ENCODE measurements around the gene NPAS2.

NPAS2 gene

DNA sequence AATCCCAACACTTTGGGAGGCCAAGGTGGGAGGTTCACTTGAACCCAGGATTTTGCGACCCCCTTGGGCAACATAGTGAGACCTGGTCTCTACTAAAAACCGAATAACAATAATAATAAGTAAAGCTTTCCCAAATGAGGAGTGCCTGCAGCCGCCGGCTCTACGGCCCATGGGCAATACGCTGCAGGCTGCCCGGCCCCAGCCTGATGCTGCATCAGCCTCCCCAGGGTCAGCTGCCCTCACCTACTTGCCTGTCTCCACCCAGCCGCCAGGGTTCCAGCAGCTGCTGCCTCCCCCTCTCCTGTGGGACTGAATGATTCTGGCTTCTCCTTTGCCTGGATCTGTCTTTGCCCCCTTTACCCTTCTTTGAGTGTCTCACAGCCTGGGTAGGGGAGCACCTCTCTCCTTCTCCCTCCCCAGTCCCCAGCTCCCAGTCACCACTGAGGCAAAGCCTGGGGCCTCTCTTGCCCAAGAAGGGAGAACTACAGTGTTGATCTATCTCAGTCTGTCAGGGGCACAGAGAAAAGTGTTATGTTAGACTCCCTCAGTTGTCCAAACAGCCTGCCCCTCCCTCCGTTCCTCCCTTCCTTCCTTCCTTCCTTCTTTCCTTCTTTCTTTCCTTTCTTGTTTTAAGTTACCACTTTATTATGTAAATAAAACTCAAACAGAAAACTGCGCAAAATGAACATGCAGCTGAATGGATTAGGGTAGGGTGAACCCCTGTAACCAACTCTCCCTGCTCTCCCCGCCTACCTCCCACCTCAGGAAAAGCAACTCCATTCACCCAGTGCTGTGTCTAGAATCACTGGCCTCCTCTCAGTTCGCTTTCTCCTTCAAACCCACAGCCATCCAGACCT is 38.2 kb upstream of the NPAS2 start:
- Histone ChIP-seq H3K4me2 (ENCODE audit: low read length) (no peak overlapping the region), H3K79me2 (ENCODE audit: low read length) (no peaks in the 10 kb centered on the region), H3K9ac (ENCODE audit: low read length) (no peak overlapping the region), H3K27me3 (ENCODE audit: low read depth, low read length) (no peaks in the 10 kb centered on the region), H3K4me3 (ENCODE audit: low read length) (no peak overlapping the region), H2AFZ (ENCODE audit: low read depth, low read length) (no peak overlapping the region), H3K4me1 (ENCODE audit: low read length) (no peaks in the 10 kb centered on the region), H4K20me1 (ENCODE audit: insufficient read depth, low read length) (no peaks in the 10 kb centered on the region), H3K36me3 (replicated peaks; ENCODE audit: low read depth, low read length) (no peaks in the 10 kb centered on the region), H3K9me3 (ENCODE audit: insufficient read depth, low read length) (no peaks in the 10 kb centered on the region), H3K27ac (ENCODE audit: low read length) (no peak overlapping the region)
- no peak for TF ChIP-seq EZH2phosphoT487 (IDR thresholded peaks at IDR 0.05; ENCODE audit: low read depth)
- TF ChIP-seq CTCF (IDR thresholded peaks at IDR 0.05; ENCODE audit: low read depth, low read length), result no peak

GRCh38 chr2:100782380-100782878 is 37.5 kb upstream of the NPAS2 start:
- Histone ChIP-seq H3K79me2 (ENCODE audit: low read length) (no peaks in the 10 kb centered on the region), H3K27ac (ENCODE audit: low read length) (no peak overlapping the region), H3K9ac (ENCODE audit: low read length) (no peak overlapping the region), H3K4me2 (ENCODE audit: low read length) (no peak overlapping the region), H3K4me3 (ENCODE audit: low read length) (no peak overlapping the region), H3K36me3 (replicated peaks; ENCODE audit: low read depth, low read length) (no peaks in the 10 kb centered on the region), H3K27me3 (ENCODE audit: low read depth, low read length) (no peaks in the 10 kb centered on the region), H4K20me1 (ENCODE audit: insufficient read depth, low read length) (no peaks in the 10 kb centered on the region), H2AFZ (ENCODE audit: low read depth, low read length) (no peak overlapping the region), H3K4me1 (ENCODE audit: low read length) (no peaks in the 10 kb centered on the region), H3K9me3 (ENCODE audit: insufficient read depth, low read length) (no peaks in the 10 kb centered on the region)
- TF ChIP-seq CTCF (IDR thresholded peaks at IDR 0.05; ENCODE audit: low read depth, low read length) (no peak), EZH2phosphoT487 (IDR thresholded peaks at IDR 0.05; ENCODE audit: low read depth) (no peak)

- no peak overlapping the region for H2AFZ ChIP-seq (ENCODE audit: low read depth, low read length)
- H3K4me3 ChIP-seq (ENCODE audit: low read length), result no peak overlapping the region
- H4K20me1 ChIP-seq (ENCODE audit: insufficient read depth, low read length), result no peaks in the 10 kb centered on the region
- no peak overlapping the region for H3K27ac ChIP-seq (ENCODE audit: low read length)
- H3K9ac ChIP-seq (ENCODE audit: low read length), result no peak overlapping the region
- TF ChIP-seq CTCF (IDR thresholded peaks at IDR 0.05; ENCODE audit: low read depth, low read length), result no peak
- TF ChIP-seq EZH2phosphoT487 (IDR thresholded peaks at IDR 0.05; ENCODE audit: low read depth), result no peak
- H3K4me2 ChIP-seq (ENCODE audit: low read length), result no peak overlapping the region
- no peaks in the 10 kb centered on the region for H3K4me1 ChIP-seq (ENCODE audit: low read length)
- no peaks in the 10 kb centered on the region for H3K36me3 ChIP-seq (replicated peaks; ENCODE audit: low read depth, low read length)
- H3K79me2 ChIP-seq (ENCODE audit: low read length), result no peaks in the 10 kb centered on the region
- H3K27me3 ChIP-seq (ENCODE audit: low read depth, low read length), result no peaks in the 10 kb centered on the region
- H3K9me3 ChIP-seq (ENCODE audit: insufficient read depth, low read length), result no peaks in the 10 kb centered on the region
Observed at GRCh38 chr2:100783987-100784386, 36.0 kb upstream of the NPAS2 start.

GRCh38 chr2:100784681-100785080 is 35.3 kb upstream of the NPAS2 start:
- Histone ChIP-seq H3K9ac (ENCODE audit: low read length) (no peak overlapping the region), H3K27ac (ENCODE audit: low read length) (no peak overlapping the region), H3K4me1 (ENCODE audit: low read length) (no peaks in the 10 kb centered on the region), H3K4me3 (ENCODE audit: low read length) (no peak overlapping the region), H3K9me3 (ENCODE audit: insufficient read depth, low read length) (no peaks in the 10 kb centered on the region), H2AFZ (ENCODE audit: low read depth, low read length) (no peak overlapping the region), H4K20me1 (ENCODE audit: insufficient read depth, low read length) (no peaks in the 10 kb centered on the region), H3K79me2 (ENCODE audit: low read length) (no peaks in the 10 kb centered on the region), H3K27me3 (ENCODE audit: low read depth, low read length) (no peaks in the 10 kb centered on the region), H3K36me3 (replicated peaks; ENCODE audit: low read depth, low read length) (no peaks in the 10 kb centered on the region), H3K4me2 (ENCODE audit: low read length) (no peak overlapping the region)
- TF ChIP-seq CTCF (IDR thresholded peaks at IDR 0.05; ENCODE audit: low read depth, low read length), result no peak
- TF ChIP-seq EZH2phosphoT487 (IDR thresholded peaks at IDR 0.05; ENCODE audit: low read depth), result no peak
